PC-3 (cell line): ENCODE data around the gene CHTOP. TPM values are rescaled to one million over a fixed set of nuclear protein-coding genes. Genes with fewer than 3 reads are reported as not detected.

Experiments
- ATAC-seq: fragments of 200-7000 bp; cut with Tn5 transposase; 2 replicates; pipeline ENCODE4 v1.9.1; 2020; ENCODE audit warnings: mild to moderate bottlenecking, moderate library complexity
- BruUV-seq: library from RNA; stranded (reverse); fragments of 400-500 nt; replicated peaks from 2 replicates; lab custom pipeline; 2021; lab: Mats Ljungman, UMichigan
- CTCF ChIA-PET: fragments of 300-600 bp; sonication (Branson Sonifier 250); formaldehyde crosslinking; loops from one replicate; lab custom pipeline; 2022; ENCODE audit warnings: antibody characterized with exemption; lab: Charles Lee
- POLR2A ChIA-PET: fragments of 300-600 bp; sonication (Branson Sonifier 250); formaldehyde crosslinking; loops from one replicate; lab custom pipeline; 2022; ENCODE audit warnings: antibody characterized with exemption; ENCODE audit not compliant: unreplicated experiment; lab: Charles Lee
- DNase-seq: peaks from one replicate; pipeline ENCODE4 v3.0.0-alpha.2; 2015
- H2AFZ ChIP-seq: fragments of 300-600 bp; sonication (generic); 2 replicates; pipeline ENCODE4 v1.6.0; 2016; ENCODE audit warnings: antibody characterized with exemption, low read length
- H3F3A ChIP-seq: fragments of 300-600 bp; sonication (generic); one replicate; pipeline ENCODE4 v1.6.0; 2017; ENCODE audit warnings: antibody characterized with exemption, low read length, control low read depth, mild to moderate bottlenecking; ENCODE audit not compliant: unreplicated experiment
- H3K27ac ChIP-seq: fragments of 300-600 bp; sonication (generic); 2 replicates; pipeline ENCODE4 v1.5.1; 2016; ENCODE audit warnings: mild to moderate bottlenecking, low read length
- H3K27me3 ChIP-seq: fragments of 300-600 bp; sonication (generic); 2 replicates; pipeline ENCODE4 v1.6.1; 2016; ENCODE audit warnings: low read length, mixed read lengths
- H3K36me3 ChIP-seq: fragments of 300-600 bp; sonication (generic); 2 replicates; pipeline ENCODE4 v1.6.1; 2016; ENCODE audit warnings: low read depth, mixed run types, low read length, mixed read lengths
- H3K4me1 ChIP-seq: fragments of 300-600 bp; sonication (generic); 2 replicates; pipeline ENCODE4 v1.5.1; 2016; ENCODE audit warnings: low read length; ENCODE audit not compliant: insufficient read depth
- H3K4me2 ChIP-seq: fragments of 300-600 bp; sonication (generic); 2 replicates; pipeline ENCODE4 v1.6.0; 2016; ENCODE audit warnings: low read length
- H3K4me3 ChIP-seq: fragments of 300-600 bp; sonication (generic); 2 replicates; pipeline ENCODE4 v1.5.1; 2016; ENCODE audit warnings: mild to moderate bottlenecking, low read length, mixed read lengths
- H3K79me2 ChIP-seq: fragments of 300-600 bp; sonication (generic); 2 replicates; pipeline ENCODE4 v1.6.1; 2017; ENCODE audit warnings: low read length, mixed read lengths
- H3K9ac ChIP-seq: fragments of 300-600 bp; sonication (generic); 2 replicates; pipeline ENCODE4 v1.6.0; 2016; ENCODE audit warnings: mild to moderate bottlenecking, low read length
- H3K9me2 ChIP-seq: fragments of 300-600 bp; sonication (generic); replicated peaks from 2 replicates; pipeline ENCODE4 v1.6.1; 2016; ENCODE audit warnings: mixed run types, low read length, mixed read lengths
- H3K9me3 ChIP-seq: fragments of 300-600 bp; sonication (generic); 2 replicates; pipeline ENCODE4 v1.6.1; 2016; ENCODE audit warnings: low read length, mixed read lengths
- H4K20me1 ChIP-seq: fragments of 300-600 bp; sonication (generic); 2 replicates; pipeline ENCODE4 v1.6.1; 2016; ENCODE audit warnings: low read length, mixed read lengths
- EZH2 ChIP-seq: fragments of 300-600 bp; sonication (generic); IDR thresholded peaks from one replicate; pipeline ENCODE4 v1.6.1; 2017; ENCODE audit warnings: antibody characterized with exemption, mild to moderate bottlenecking, low read length; ENCODE audit not compliant: unreplicated experiment
- EZH2phosphoT487 ChIP-seq: fragments of 300-600 bp; sonication (generic); IDR thresholded peaks from 2 replicates; pipeline ENCODE4 v1.6.1; 2018; ENCODE audit warnings: mild to moderate bottlenecking, antibody characterized with exemption, low read length, borderline replicate concordance
- intact Hi-C: fragments of 100-400 bp; cut with micrococcal nuclease; formaldehyde crosslinking; loops from 2 replicates; pipeline ENCODE4 v1.9.0; 2023
- total RNA-seq: library from RNA; depleted of rRNA; stranded (reverse); fragments of >200 nt; gene quantifications from 2 replicates; pipeline ENCODE4 v1.2.3, GENCODE V29; 2014
- TF ChIP-seq, protein P1 (sequence below): fragments of 300-600 bp; sonication (generic); conservative IDR thresholded peaks from 2 replicates; pipeline ENCODE4 v1.5.1; 2017; ENCODE audit warnings: antibody characterized with exemption, low read depth, mild to moderate bottlenecking, low read length

The CHTOP gene
- total RNA-seq, 1 experiment from 2014 or later: 101 TPM

DNA sequence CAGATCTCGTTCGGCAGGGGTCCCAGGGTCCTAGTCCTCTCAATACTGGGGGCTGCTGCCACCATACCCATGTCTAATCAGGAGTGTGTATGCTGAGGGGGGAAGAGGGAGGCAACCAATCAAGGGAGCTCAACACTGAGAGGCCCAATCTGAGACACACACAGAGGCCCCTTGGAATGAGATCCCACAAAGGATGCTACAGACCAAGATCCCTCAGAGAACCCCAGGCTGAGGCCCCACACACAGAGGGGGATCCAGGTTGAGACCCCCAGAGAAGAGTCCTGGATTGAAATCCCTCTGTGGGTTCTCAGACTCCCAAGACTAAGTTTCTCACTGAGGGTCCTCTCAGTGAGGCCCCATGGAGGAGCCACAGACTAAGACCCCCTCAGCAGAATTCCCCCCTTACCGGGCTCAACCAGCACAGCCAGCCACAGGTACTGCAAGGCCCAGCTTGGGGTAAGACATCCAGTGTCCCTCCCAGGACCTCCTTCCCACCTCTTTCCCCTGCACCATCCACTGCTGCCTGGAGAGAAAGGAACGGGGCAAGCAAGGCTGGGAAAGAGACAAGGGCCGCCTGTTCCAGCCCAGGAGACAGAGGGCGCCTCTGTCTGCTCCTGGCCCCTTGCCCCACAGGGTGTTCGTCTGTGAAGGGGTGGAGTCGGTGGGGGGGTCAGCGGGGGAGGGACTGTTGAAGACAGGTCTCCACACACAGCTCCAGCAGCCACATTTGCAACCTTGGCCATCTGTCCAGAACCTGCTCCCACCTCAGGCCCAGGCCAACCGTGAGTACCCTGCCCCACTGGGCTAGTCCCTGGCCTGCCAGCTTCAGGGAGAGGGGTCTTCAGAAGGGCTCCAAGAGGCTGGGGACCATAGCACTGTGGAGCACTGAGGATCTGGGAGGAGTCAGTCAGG lies 5.9 kb upstream of the CHTOP start, which contains the start of gene S100A1:
S100A1 (plus strand) TSS at position 720 of the 912 bp plus-strand sequence. CDS start 2,088 bp downstream, outside the sequence.
- Histone ChIP-seq H3K27ac (peak within 1 kb of the TSS; percentile 79), H3K4me3 (peak within 1 kb of the TSS; percentile 84), H3K36me3 (peaks cover 21% of the 10 kb centered on the region; the same call in 1 of the 2 replicates), H3K27me3 (no peaks in the 10 kb centered on the region), H4K20me1 (no peaks in the 10 kb centered on the region), H3K4me1 (peaks cover 35% of the 10 kb centered on the region), H3K4me2 (peak within 1 kb of the TSS; percentile 96), H3K79me2 (peaks cover 37% of the 10 kb centered on the region), H3K9ac (peak within 1 kb of the TSS; percentile 88), H3K9me2 (no peaks in the 10 kb centered on the region), H2AFZ (peak within 1 kb of the TSS; percentile 51), H3K9me3 (no peaks in the 10 kb centered on the region), H3F3A (no peaks in the 10 kb centered on the region)
- intact Hi-C loops: loop anchor here (2.0 kb wide), 1 partner anchor 15 kb away; the partner anchor contains the start of gene S100A16
- DNase-seq (no peak), ATAC-seq (peak; percentile 23)
- TF ChIP-seq, protein P1, sequence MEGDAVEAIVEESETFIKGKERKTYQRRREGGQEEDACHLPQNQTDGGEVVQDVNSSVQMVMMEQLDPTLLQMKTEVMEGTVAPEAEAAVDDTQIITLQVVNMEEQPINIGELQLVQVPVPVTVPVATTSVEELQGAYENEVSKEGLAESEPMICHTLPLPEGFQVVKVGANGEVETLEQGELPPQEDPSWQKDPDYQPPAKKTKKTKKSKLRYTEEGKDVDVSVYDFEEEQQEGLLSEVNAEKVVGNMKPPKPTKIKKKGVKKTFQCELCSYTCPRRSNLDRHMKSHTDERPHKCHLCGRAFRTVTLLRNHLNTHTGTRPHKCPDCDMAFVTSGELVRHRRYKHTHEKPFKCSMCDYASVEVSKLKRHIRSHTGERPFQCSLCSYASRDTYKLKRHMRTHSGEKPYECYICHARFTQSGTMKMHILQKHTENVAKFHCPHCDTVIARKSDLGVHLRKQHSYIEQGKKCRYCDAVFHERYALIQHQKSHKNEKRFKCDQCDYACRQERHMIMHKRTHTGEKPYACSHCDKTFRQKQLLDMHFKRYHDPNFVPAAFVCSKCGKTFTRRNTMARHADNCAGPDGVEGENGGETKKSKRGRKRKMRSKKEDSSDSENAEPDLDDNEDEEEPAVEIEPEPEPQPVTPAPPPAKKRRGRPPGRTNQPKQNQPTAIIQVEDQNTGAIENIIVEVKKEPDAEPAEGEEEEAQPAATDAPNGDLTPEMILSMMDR: no peak; the same call in 1 of the 2 replicates
- TF ChIP-seq EZH2phosphoT487 (no peak), EZH2 (no peak)
- no TSS peak for BruUV-seq
- ChIA-PET CTCF (interaction anchor here (0.6 to 2.1 kb wide), 10 partner anchors 10 to 548 kb away, joined by 3 to 18 read pairs (median 5); partner anchors contain the start of gene S100A16), POLR2A (interaction anchor here (0.5 to 1.6 kb wide), 13 partner anchors 10 to 293 kb away, joined by 3 to 25 read pairs (median 5); partner anchors contain the start of genes ILF2, INTS3 and S100A16)

DNA sequence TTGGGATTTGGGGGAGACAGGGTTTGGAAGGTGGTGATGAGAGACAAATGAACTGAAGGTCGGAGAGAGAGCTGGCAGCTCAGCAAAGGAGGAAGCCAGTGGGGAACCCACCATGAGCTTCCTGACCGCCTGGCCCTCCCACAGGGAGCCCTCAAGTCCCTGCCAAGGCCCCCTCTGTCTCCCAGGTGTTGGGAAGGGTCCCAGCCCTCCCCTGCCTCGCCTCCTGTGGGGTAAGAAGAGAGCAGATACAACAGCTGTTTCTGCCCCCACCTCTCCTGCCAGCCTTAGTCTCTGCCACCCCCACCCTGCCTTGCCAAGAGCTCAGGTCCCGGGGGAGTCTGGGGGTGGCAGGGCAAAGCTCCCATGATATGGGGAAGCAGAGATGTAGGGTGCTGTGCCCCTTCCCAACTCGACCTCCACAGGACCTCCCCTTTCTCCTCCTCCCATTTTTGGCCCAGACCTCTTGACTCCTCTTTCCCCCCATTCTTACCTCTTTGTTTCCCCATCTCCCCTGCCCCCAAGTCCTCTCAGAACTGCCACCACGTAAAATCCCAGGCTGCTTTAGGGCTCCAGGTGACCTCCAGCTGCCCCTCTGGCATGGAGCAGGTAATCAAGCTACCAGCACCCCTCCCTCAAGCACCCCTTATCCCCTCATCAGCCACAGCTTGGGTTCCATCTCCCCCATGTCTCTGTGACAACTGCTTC lies 5.1 kb upstream of the CHTOP start:
- Histone ChIP-seq H2AFZ (no peak overlapping the region), H4K20me1 (no peaks in the 10 kb centered on the region), H3K36me3 (peaks cover 16% of the 10 kb centered on the region; the same call in 1 of the 2 replicates), H3K9ac (no peak overlapping the region), H3K9me2 (no peaks in the 10 kb centered on the region), H3K4me3 (no peak overlapping the region), H3K9me3 (no peaks in the 10 kb centered on the region), H3K79me2 (peaks cover 37% of the 10 kb centered on the region), H3K27me3 (no peaks in the 10 kb centered on the region), H3F3A (no peaks in the 10 kb centered on the region), H3K27ac (no peak overlapping the region), H3K4me2 (no peak overlapping the region), H3K4me1 (peaks cover 41% of the 10 kb centered on the region)
- no peak for ATAC-seq
- BruUV-seq: no TSS peak
- intact Hi-C loops: no loop called here
- no peak for DNase-seq
- CTCF ChIA-PET: interaction anchor here (1.0 kb wide), 1 partner anchor 11 kb away, joined by 3 read pairs; no protein-coding TSS in a partner anchor
- TF ChIP-seq, protein P1: no peak
- no peak for TF ChIP-seq EZH2phosphoT487
- POLR2A ChIA-PET: no interaction called here
